ENCODE data around the gene ST6GAL1.

GRCh38 chr3:186998937-186999368 lies 68.6 kb downstream of the ST6GAL1 start:
- TF ChIP-seq CTCF (IDR thresholded peaks at IDR 0.05) (no peak), EP300 (IDR thresholded peaks at IDR 0.05) (no peak)
